GM21529 (cell line): Measurements from ENCODE around the gene CA12.

Source experiments
- ATAC-seq: cut with Tn5 transposase; IDR thresholded peaks from one replicate; pipeline ENCODE4 v1.9.1; 2021; ENCODE audit not compliant: unreplicated experiment

The CA12 gene

GRCh38 chr15:63276342-63277037, 105.2 kb downstream of the CA12 start:
- peak; percentile 20 for ATAC-seq

GRCh38 chr15:63274427-63274826, 107.2 kb downstream of the CA12 start:
- no peak for ATAC-seq
